ENCODE data around the gene LMO3. TPM values are rescaled to one million over a fixed set of nuclear protein-coding genes. Genes with fewer than 3 reads are reported as not detected.
"Not testable (repeated sequence)": the region's sequence is repeated elsewhere in the genome, so short reads cannot be mapped to it uniquely, and the experiment has no call there.

LMO3 gene
- polyA plus RNA-seq, 4 donors, result 2.4 to 3.1 (median 2.8) TPM

DNA sequence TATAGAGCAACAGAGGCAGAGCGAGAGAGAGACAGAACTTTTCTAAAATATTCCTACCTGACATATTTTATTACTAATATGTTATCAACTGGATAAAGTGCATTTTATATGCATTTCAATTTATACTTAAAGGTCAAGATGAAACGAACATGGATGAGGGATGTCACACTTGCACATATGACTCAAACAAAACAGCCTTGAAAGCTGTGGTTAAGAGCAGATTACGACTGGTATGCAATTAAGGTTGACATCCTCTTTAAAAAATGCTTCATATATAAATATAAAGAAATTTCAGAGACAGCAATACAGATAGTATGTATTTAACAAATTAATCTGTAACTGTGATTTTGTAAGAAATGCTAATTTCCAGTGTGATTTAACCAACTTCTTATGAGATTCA, 52.5 kb downstream of the LMO3 start:
- no peak for DNase-seq (ENCODE audit: low read depth in 4 of 4, low spot score in 2 of 4)

DNA sequence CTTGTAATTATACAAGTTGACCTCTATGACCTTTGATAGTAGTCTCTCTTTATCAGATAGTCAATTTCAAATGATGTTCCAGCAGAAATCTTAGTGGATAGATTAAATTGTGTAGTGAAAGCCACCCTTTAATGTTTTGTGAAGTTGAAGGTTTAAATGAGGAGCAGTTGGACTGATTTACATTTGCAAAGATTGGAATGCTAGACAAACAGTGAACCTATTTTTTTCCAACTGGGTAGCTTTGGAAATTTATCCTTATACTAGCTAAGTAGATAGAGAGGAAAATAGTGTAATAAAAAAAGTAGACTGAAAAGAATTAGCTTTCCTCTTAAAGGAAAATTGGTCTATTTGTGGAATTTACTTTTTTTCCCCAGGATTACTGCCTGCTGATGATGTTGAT, 53.7 kb downstream of the LMO3 start:
- DNase-seq (ENCODE audit: low read depth in 4 of 4, low spot score in 2 of 4), result no peak

DNA sequence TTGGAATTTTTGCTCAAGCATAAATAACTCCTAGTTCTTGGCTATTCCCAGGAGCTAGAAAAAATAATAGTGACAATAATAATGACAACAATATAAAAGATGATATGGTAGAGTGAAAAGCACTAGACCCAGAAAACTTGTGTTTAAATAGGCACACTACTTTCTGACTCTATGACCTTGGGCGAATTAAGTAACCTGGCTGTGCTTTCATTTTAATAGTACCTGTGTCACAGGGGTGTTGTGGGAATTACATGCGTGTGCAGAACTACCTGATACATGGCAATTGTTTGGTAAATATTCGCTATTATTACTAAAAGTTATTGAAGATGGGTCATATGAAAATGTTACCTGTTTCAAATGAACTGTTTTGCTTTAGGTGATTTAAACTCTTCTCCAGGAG, 60.1 kb downstream of the LMO3 start:
- no peak for DNase-seq (ENCODE audit: low read depth in 4 of 4, low spot score in 2 of 4)

DNA sequence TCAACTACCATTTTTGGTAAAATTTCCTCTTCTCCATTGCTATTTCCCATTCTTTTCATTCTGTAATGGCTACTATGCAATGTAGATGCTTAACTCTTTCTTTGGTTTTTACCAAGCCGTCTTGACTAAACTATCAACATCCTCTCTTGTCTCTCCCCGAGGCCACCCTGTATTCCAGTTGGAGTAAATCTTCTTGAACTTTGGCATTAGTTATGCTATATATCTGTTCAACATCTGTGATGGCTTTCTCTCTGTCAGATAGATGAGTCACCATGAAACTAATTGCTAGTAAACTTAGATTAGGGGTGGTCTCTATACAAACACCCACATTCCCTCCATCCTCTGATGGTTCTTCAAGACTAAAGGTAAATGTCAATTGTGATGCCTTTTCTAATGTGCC, 63.4 kb downstream of the LMO3 start:
- no peak for DNase-seq (ENCODE audit: low read depth in 4 of 4, low spot score in 2 of 4)

DNA sequence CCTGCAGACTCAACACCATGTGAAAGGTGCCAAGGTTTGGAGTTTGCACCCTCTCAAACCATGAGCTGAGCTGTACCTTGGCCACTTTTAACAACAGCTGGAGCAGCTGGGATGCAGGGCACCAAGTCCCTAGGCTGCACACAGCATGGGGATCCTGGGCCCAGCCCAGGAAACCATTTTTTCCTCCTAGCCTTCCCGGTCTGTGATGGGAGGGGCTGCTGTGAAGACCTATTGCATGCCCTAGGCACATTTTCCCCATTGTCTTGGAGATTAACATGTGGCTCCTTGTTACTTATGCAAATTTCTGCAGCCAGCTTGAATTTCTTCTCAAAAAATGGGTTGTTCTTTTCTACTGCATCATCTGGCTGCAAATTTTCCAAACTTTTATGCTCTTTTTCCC, 68.3 kb downstream of the LMO3 start:
- not testable (repeated sequence) for DNase-seq (ENCODE audit: low read depth in 4 of 4, low spot score in 2 of 4)

DNA sequence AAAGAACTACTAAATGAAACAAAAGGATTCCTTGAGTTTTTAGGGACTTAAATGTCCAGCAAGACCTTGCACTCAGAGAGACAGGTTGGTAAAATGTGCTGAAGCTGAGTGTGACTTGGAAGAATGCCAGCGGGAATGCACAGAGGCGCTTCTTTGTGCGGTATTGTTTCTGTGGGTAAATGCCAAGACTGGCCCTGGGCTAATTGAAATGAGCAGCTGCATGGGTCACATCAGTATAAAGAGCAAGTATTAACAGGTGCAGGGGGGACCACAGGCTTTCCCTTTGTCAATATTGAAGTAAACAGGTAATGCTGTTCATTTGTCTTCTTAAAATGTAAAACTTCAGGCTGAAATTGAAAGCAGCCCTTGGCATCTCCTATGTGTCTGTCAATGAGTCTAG, 74.3 kb downstream of the LMO3 start:
- DNase-seq (ENCODE audit: low read depth in 4 of 4, low spot score in 2 of 4), result peak in 1 of 4 donors; percentile 1

DNA sequence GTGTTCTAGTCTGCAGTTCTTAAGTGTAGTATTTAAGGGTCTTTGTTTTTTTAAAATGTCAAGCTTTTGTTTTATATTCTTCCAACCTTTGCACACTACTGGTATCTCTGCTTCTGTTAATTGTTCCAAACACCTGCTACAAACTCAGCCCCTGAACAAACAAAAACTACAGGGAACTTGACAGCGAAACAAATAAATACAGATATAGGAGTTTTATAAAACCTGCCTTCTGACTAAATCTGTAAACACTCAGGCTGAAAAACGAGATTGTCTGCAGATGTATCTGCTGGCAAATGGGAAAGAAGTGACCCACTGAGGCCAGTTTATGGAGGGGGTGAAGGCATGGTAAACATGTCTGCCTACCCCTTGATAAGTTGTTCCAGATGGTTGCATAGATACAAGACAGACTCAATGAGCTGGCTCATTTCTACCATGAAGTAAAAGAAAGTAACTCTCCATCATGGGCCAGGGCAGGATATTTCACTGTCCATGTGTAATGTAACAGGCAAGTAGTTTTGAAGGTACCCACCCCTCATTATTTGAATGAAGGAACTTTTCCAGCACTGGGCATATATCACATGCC, 75.6 kb downstream of the LMO3 start:
- DNase-seq (ENCODE audit: low read depth in 4 of 4, low spot score in 2 of 4), result no peak

DNA sequence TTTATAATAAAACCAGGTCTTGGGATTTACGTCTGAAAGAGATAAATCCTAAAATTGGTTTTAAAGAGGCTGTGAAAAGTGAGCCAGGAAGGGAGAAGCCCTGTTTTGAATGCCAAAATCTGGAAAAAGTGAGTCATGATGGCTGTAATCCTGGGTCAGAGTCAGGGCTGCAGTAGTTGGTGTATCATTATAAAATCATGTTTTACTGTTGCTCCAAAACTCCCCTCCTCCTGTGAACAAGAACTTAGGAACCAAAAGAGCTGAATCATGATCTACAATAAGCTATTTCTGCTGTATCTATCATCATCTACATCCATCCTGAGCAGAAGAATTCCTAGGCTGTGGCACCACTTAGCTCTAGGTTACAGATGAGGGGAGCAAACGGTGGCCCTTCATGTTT, 79.3 kb downstream of the LMO3 start:
- no peak for DNase-seq (ENCODE audit: low read depth in 4 of 4, low spot score in 2 of 4)

DNA sequence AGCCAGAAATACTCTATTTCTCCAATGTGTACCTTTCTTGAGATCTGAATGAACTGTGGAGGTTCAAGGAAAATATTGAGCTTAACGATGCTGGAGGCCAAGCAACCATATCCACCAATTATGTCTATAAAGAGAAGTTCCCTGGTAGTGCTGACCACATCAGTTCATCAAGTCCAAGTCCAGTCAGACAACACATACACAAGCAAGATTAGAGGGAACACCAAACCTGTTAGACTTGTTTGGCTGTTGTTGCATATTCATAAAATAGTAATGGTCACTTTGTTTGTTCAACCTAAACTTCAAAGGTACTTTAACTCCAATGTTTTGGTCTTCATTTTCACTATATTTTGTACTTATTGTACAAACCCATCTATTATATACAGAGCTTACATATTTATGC, 81.6 kb downstream of the LMO3 start:
- DNase-seq (ENCODE audit: low read depth in 4 of 4, low spot score in 2 of 4), result peak in 2 of 4 donors; percentile 2 to 3

DNA sequence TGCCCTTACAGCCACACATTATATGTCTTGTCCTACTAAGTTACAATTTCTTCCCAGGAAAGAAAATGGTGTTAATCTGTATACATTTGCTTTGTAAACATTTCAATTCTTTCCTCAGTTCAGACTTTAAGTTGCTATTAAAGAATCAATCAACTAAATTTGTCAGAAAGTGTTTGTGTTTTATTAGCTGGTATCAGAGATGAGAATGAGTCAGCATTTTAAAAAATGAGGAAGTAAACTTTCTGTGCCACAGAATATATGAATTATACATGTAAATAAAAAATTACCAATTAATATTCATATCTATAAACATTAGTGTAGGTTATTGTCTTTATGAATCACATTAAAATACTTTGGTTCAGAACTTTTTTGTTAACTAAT, 82.0 kb downstream of the LMO3 start:
- no peak for DNase-seq (ENCODE audit: low read depth in 4 of 4, low spot score in 2 of 4)

DNA sequence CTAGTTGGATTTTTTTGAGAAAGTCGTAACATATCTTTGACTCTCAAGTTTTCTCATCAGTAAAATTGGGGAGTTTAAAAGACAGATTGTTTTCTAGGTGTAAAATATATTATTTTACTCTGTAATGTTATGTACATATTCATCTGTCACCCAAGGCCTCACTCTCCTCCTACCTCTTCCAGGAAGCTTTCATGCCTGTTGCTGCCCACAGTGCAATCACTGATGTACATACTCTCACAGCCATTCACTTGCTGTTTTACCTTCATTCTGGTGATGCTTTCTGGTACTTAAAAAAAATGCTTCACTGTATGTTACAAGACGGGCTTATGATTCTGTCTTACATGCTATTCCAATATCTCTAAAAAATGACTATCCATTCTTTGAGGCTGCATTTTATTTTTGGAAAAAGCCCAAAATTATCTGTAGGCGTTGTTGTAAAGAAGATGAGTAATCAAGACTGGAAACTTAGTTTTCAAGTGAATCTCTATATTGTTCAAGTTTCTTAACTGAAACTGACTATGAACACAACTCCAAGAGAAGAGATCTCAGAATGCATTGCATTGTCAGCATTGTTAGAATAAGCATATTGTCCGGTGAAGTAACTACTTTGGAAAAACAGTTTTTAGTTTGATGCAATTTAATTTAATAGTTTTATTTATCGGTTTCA, 82.5 kb downstream of the LMO3 start:
- DNase-seq (ENCODE audit: low read depth in 4 of 4, low spot score in 2 of 4), result no peak

DNA sequence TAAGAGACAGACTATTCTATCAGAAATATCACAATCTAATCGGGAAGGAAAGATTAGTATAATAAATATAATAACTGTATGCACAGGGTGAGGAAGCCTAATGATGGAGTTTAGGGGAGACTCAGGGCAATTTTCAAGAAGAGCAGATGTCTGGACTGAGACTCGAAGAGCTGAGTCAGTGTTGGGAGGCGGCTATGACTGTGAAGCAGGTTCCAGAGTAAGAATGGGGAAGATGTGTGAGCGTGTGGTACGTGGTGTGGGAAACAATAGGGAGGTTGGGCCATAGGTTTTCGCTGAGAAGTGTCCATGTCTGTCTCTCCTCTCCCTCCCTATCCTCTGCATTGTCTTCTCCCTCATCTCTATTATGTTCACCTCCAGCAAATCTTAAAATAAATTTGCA, 85.6 kb downstream of the LMO3 start:
- no peak for DNase-seq (ENCODE audit: low read depth in 4 of 4, low spot score in 2 of 4)

DNA sequence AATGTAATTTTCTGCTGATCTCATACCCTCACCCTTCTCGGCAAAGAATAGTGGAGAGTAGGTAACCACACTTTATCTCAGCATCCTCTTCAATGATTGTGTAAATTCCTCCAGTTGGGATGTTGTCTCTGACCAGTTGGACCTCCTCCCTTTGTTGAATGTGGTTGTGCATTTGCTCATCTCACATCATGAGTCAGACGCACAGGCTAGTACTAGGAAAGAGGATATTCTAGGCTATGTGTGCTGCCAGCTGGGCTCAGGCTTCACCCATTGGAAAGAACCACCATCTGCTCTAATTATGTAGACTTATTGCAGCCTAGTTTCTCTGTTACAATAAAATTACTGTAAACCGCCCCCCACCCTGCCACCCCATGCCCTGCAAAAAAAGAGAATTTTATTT, 90.3 kb downstream of the LMO3 start:
- no peak for DNase-seq (ENCODE audit: low read depth in 4 of 4, low spot score in 2 of 4)

DNA sequence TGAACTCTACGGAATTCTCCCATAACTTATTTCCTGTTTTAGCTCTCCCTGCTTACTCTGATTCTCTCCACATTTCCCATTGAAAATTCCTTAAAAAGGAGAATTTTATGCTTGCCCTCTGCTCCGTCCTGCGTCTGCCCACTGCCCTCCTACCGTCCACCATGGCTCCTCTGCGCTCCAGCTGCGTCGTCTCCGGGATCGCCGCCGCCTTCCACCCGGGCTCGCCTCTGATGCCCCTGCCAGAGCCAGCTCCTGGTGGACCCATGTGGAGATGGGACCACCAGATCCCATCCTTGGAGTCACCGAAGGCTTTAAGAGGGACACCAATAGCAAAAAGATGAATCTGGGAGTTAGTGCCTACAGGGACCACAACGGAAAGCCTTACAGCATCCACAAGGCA, 92.7 kb downstream of the LMO3 start:
- no peak for DNase-seq (ENCODE audit: low read depth in 4 of 4, low spot score in 2 of 4)

DNA sequence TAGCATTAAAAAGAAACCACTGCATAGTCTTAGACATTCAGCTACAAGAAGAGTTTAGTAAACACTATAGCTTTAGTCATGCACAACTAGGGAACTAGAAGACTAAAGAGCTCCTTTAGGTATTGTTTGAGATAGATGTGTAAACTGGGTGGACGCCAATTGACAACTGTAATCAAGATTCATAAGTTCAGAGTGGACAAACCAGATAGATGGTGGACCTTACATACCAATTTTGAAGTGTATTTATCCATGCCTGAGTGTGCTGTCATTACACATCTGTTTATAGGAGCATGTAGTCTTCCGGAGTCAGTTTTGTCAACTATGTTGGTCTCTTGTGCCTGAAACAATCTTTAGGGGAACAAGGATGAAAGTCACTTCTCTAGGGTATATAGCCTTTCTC, 96.6 kb downstream of the LMO3 start:
- DNase-seq (ENCODE audit: low read depth in 4 of 4, low spot score in 2 of 4), result no peak

DNA sequence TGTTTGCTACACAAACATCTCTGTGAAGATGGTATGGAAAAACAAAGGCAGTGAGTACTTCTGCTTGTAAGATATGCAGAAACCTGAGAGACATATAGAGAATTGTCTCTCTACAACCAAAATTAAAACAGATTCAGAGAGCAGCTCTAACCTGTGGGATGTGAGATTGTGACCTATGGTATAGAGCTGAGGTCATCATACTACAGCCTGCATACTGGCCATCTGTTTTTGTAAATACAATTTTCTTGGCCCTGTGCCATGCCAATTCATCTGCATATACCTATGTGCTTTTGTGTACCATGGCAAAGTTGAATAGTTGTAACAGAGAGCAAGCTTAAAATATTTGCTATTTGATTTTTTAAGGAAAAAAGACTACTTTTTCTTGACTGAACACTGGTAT, 99.6 kb downstream of the LMO3 start:
- DNase-seq (ENCODE audit: low read depth in 4 of 4, low spot score in 2 of 4), result no peak

DNA sequence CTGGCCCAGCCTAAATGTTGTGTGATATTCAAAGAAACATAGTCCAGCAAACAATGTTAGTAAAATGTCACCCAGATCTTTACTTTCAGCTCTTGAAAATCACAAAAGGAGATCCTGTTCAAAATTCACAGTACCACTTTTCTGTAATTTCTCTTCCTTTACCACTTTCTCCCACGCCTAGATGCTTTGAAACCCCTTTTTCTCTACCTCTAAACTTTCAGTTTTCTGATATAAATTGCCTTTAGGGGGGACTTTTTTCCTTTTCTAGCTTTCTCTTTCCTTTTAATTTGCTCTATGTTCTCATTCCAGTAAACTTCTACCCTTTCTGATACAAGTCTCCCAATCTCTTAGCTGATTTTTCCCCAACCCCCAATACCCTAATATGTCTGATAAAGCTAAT, 101.8 kb downstream of the LMO3 start:
- no peak for DNase-seq (ENCODE audit: low read depth in 4 of 4, low spot score in 2 of 4)

DNA sequence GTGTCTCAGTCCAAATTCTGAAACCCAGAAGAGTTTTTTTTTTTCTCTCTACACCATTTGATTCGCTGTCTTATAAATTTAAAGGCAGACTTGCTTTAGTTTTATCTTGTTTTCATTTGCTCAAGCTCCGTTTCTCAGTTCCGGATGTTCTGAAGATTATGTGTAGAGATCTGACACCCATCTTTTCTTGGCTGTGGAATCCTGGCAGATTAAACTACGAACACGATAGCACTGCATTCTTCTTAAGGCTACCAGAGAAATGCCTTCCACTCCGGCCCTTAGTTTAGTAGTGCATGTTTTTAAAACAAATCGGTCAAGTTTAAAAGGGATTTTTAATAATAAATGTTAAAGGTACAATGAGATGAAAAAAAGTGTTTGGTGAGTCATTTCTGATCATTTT, 106.4 kb downstream of the LMO3 start:
- no peak for DNase-seq (ENCODE audit: low read depth in 4 of 4, low spot score in 2 of 4)
